ENCODE data around the gene ABCA2.

DNA sequence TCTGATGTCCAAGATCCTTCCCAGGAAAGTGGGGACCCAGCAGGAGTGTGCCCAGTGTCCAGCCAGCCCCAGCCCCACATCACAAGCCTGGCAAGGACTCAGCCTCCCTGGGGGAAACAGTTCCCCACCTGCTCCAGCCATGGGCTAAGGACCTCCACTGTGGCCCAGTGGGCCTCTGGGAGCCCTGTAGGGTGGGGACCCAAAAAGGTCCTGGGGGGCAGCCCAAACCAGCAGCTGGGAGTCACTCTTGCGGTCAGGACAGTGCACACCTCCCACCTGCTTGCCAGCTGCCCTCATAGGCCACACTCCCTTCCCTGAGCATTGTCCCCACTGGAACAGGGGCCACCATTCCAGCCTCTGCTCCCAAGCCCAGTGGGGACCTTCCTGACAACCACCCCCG lies 1.7 kb downstream of the ABCA2 start:
- TF ChIP-seq, protein P1, sequence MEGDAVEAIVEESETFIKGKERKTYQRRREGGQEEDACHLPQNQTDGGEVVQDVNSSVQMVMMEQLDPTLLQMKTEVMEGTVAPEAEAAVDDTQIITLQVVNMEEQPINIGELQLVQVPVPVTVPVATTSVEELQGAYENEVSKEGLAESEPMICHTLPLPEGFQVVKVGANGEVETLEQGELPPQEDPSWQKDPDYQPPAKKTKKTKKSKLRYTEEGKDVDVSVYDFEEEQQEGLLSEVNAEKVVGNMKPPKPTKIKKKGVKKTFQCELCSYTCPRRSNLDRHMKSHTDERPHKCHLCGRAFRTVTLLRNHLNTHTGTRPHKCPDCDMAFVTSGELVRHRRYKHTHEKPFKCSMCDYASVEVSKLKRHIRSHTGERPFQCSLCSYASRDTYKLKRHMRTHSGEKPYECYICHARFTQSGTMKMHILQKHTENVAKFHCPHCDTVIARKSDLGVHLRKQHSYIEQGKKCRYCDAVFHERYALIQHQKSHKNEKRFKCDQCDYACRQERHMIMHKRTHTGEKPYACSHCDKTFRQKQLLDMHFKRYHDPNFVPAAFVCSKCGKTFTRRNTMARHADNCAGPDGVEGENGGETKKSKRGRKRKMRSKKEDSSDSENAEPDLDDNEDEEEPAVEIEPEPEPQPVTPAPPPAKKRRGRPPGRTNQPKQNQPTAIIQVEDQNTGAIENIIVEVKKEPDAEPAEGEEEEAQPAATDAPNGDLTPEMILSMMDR (conservative IDR thresholded peaks at IDR 0.05): no peak
- no peak for TF ChIP-seq ZFX (IDR thresholded peaks at IDR 0.05)

Measured in C4-2B (cell line).